MM.1S (cell line): ENCODE measurements around the gene OBP2B.
A peak's percentile ranks its signal among the peaks of the same experiment; 100 is the strongest.

ENCODE experiments used
- DNase-seq: peaks from one replicate; pipeline ENCODE4 v3.0.0-alpha.2; 2015
- H2AFZ ChIP-seq: fragments of 300-600 bp; sonication (generic); 2 replicates; pipeline ENCODE4 v1.6.0; 2016; ENCODE audit warnings: antibody characterized with exemption, low read length
- H3F3A ChIP-seq: fragments of 300-600 bp; sonication (generic); 2 replicates; pipeline ENCODE4 v1.6.1; 2016; ENCODE audit warnings: mild to moderate bottlenecking, antibody characterized with exemption, low read length, moderate library complexity, mixed read lengths; ENCODE audit not compliant: insufficient read depth
- H3K27ac ChIP-seq: fragments of 300-600 bp; sonication (generic); 2 replicates; pipeline ENCODE4 v1.5.1; 2016; ENCODE audit warnings: mild to moderate bottlenecking, low read length
- H3K27me3 ChIP-seq: fragments of 300-600 bp; sonication (generic); replicated peaks from 2 replicates; pipeline ENCODE4 v1.6.0; 2016; ENCODE audit warnings: low read length; ENCODE audit not compliant: insufficient read depth
- H3K36me3 ChIP-seq: fragments of 300-600 bp; sonication (generic); replicated peaks from 2 replicates; pipeline ENCODE4 v1.6.1; 2016; ENCODE audit warnings: mild to moderate bottlenecking, low read length, mixed read lengths; ENCODE audit not compliant: insufficient read depth
- H3K4me1 ChIP-seq: fragments of 300-600 bp; sonication (generic); 2 replicates; pipeline ENCODE4 v1.6.1; 2016; ENCODE audit warnings: low read length, mixed read lengths
- H3K4me2 ChIP-seq: fragments of 300-600 bp; sonication (generic); 2 replicates; pipeline ENCODE4 v1.6.0; 2016; ENCODE audit warnings: low read depth, low read length
- H3K4me3 ChIP-seq: fragments of 300-600 bp; sonication (generic); 2 replicates; pipeline ENCODE4 v1.5.1; 2016; ENCODE audit warnings: low read length, mixed read lengths
- H3K79me2 ChIP-seq: fragments of 300-600 bp; sonication (generic); 2 replicates; pipeline ENCODE4 v1.6.1; 2016; ENCODE audit warnings: mixed run types, low read length, mixed read lengths
- H3K9ac ChIP-seq: fragments of 300-600 bp; sonication (generic); 2 replicates; pipeline ENCODE4 v1.6.1; 2016; ENCODE audit warnings: low read length, mixed read lengths
- H3K9me2 ChIP-seq: fragments of 300-600 bp; sonication (generic); replicated peaks from 2 replicates; pipeline ENCODE4 v1.6.1; 2016; ENCODE audit warnings: mild to moderate bottlenecking, low read length, mixed read lengths; ENCODE audit not compliant: insufficient read depth
- H3K9me3 ChIP-seq: fragments of 300-600 bp; sonication (generic); replicated peaks from 2 replicates; pipeline ENCODE4 v1.6.1; 2016; ENCODE audit warnings: mild to moderate bottlenecking, low read length, mixed read lengths; ENCODE audit not compliant: insufficient read depth
- H4K20me1 ChIP-seq: fragments of 300-600 bp; sonication (generic); 2 replicates; pipeline ENCODE4 v1.6.1; 2016; ENCODE audit warnings: mild to moderate bottlenecking, low read length, moderate library complexity, mixed read lengths; ENCODE audit not compliant: insufficient read depth
- CTCF ChIP-seq: fragments of 300-600 bp; sonication (generic); IDR thresholded peaks from 2 replicates; pipeline ENCODE4 v1.5.1; 2016; ENCODE audit warnings: antibody characterized with exemption, low read length, mixed read lengths
- EZH2 ChIP-seq: fragments of 300-600 bp; sonication (generic); optimal IDR thresholded peaks from 2 replicates; pipeline ENCODE3; 2017; ENCODE audit warnings: low read depth, mild to moderate bottlenecking, antibody characterized with exemption, low read length, mixed read lengths
- EZH2phosphoT487 ChIP-seq: fragments of 300-600 bp; sonication (generic); IDR thresholded peaks from 2 replicates; pipeline ENCODE4 v1.6.1; 2018; ENCODE audit warnings: antibody characterized with exemption, low read length

Gene OBP2B

GRCh38 chr9:133184971-133185370, 24.1 kb downstream of the OBP2B start:
- Histone ChIP-seq H3K4me1 (no peaks in the 10 kb centered on the region), H3K27me3 (peaks cover 89% of the 10 kb centered on the region), H2AFZ (no peak overlapping the region), H3K27ac (no peak overlapping the region), H3K9me2 (no peaks in the 10 kb centered on the region), H3K36me3 (no peaks in the 10 kb centered on the region), H3K9ac (no peak overlapping the region), H4K20me1 (no peaks in the 10 kb centered on the region), H3K79me2 (no peaks in the 10 kb centered on the region), H3K4me2 (0 out of 2 replicates have a peak overlapping the region, but pooled peaks have one; percentile 6), H3K4me3 (no peak overlapping the region), H3K9me3 (no peaks in the 10 kb centered on the region), H3F3A (no peaks in the 10 kb centered on the region)
- peak; percentile 52 for DNase-seq
- TF ChIP-seq EZH2: no peak
- peak; percentile 53 for TF ChIP-seq CTCF
- TF ChIP-seq EZH2phosphoT487: no peak

GRCh38 chr9:133182151-133182550, 26.9 kb downstream of the OBP2B start:
- no peaks in the 10 kb centered on the region for H3K9me2 ChIP-seq
- TF ChIP-seq EZH2: no peak
- no peak for TF ChIP-seq CTCF
- no peak for TF ChIP-seq EZH2phosphoT487
- H3K4me1 ChIP-seq: no peaks in the 10 kb centered on the region
- H3K79me2 ChIP-seq: no peaks in the 10 kb centered on the region
- H3K9ac ChIP-seq: no peak overlapping the region
- peaks cover 88% of the 10 kb centered on the region for H3K27me3 ChIP-seq
- H2AFZ ChIP-seq: no peak overlapping the region
- no peaks in the 10 kb centered on the region for H3K36me3 ChIP-seq
- H3K4me3 ChIP-seq: no peak overlapping the region
- no peak overlapping the region for H3K27ac ChIP-seq
- no peaks in the 10 kb centered on the region for H3F3A ChIP-seq
- H4K20me1 ChIP-seq: no peaks in the 10 kb centered on the region
- no peak for DNase-seq
- no peaks in the 10 kb centered on the region for H3K9me3 ChIP-seq
- no peak overlapping the region for H3K4me2 ChIP-seq

GRCh38 chr9:133181561-133181960, 27.5 kb downstream of the OBP2B start:
- no peaks in the 10 kb centered on the region for H4K20me1 ChIP-seq
- H3K27ac ChIP-seq: no peak overlapping the region
- no peak for DNase-seq
- H3K9me2 ChIP-seq: no peaks in the 10 kb centered on the region
- H3K4me3 ChIP-seq: no peak overlapping the region
- H3K9me3 ChIP-seq: no peaks in the 10 kb centered on the region
- TF ChIP-seq EZH2phosphoT487 (no peak), EZH2 (no peak), CTCF (no peak)
- no peak overlapping the region for H2AFZ ChIP-seq
- H3K4me2 ChIP-seq: no peak overlapping the region
- H3K4me1 ChIP-seq: no peaks in the 10 kb centered on the region
- H3F3A ChIP-seq: no peaks in the 10 kb centered on the region
- peaks cover 88% of the 10 kb centered on the region for H3K27me3 ChIP-seq
- H3K79me2 ChIP-seq: no peaks in the 10 kb centered on the region
- no peaks in the 10 kb centered on the region for H3K36me3 ChIP-seq
- H3K9ac ChIP-seq: no peak overlapping the region
